Measurements from ENCODE around the gene AGPAT1. TPM values are rescaled to one million over a fixed set of nuclear protein-coding genes. Genes with fewer than 3 reads are reported as not detected.
"Not testable (repeated sequence)": the region's sequence is repeated elsewhere in the genome, so short reads cannot be mapped to it uniquely, and the experiment has no call there.

The AGPAT1 gene
- polyA plus RNA-seq, 4 donors = 103 to 116 (median 108) TPM

GRCh38 chr6:32200711-32201475, 25.0 kb upstream of the AGPAT1 start:
- no peak for DNase-seq (ENCODE audit: low read depth in 4 of 4, low spot score in 3 of 4)

- no peak for DNase-seq (ENCODE audit: low read depth in 4 of 4, low spot score in 3 of 4)
Observed at GRCh38 chr6:32198866-32199265, 23.0 kb upstream of the AGPAT1 start.

- DNase-seq (ENCODE audit: low read depth in 4 of 4, low spot score in 3 of 4) = no peak
Observed at GRCh38 chr6:32198345-32198696, 22.4 kb upstream of the AGPAT1 start.

GRCh38 chr6:32196682-32197616, 21.1 kb upstream of the AGPAT1 start:
- DNase-seq (ENCODE audit: low read depth in 4 of 4, low spot score in 3 of 4) = no peak

- peak; percentile 81 to 88 (median 87) for DNase-seq (ENCODE audit: low read depth in 4 of 4, low spot score in 3 of 4)
Observed at GRCh38 chr6:32195902-32196681, 20.2 kb upstream of the AGPAT1 start.

- DNase-seq (ENCODE audit: low read depth in 4 of 4, low spot score in 3 of 4) = peak; percentile 99
Observed at GRCh38 chr6:32195652-32195901, 19.7 kb upstream of the AGPAT1 start.

GRCh38 chr6:32194825-32195651, 19.2 kb upstream of the AGPAT1 start:
- no peak for DNase-seq (ENCODE audit: low read depth in 4 of 4, low spot score in 3 of 4)

- DNase-seq (ENCODE audit: low read depth in 4 of 4, low spot score in 3 of 4) = no peak
Observed at GRCh38 chr6:32194388-32194787, 18.5 kb upstream of the AGPAT1 start.

GRCh38 chr6:32193096-32193495, 17.2 kb upstream of the AGPAT1 start:
- not testable (repeated sequence) for DNase-seq (ENCODE audit: low read depth in 4 of 4, low spot score in 3 of 4)

- no peak for DNase-seq (ENCODE audit: low read depth in 4 of 4, low spot score in 3 of 4)
Observed at GRCh38 chr6:32192608-32193039, 16.7 kb upstream of the AGPAT1 start, which contains the start of gene GPSM3. Gene GPSM3 (minus strand): TSS chr6:32192643. CDS start chr6:32192513, 130 bp downstream.

GRCh38 chr6:32191696-32192607, 16.1 kb upstream of the AGPAT1 start:
- no peak for DNase-seq (ENCODE audit: low read depth in 4 of 4, low spot score in 3 of 4)

- no peak for DNase-seq (ENCODE audit: low read depth in 4 of 4, low spot score in 3 of 4)
Observed at GRCh38 chr6:32190911-32191677, 15.2 kb upstream of the AGPAT1 start.

- DNase-seq (ENCODE audit: low read depth in 4 of 4, low spot score in 3 of 4) = peak; percentile 83 to 91 (median 89)
Observed at GRCh38 chr6:32190054-32190851, 14.4 kb upstream of the AGPAT1 start, which contains the start of gene PBX2. Gene PBX2 (minus strand): TSS chr6:32190202. CDS start chr6:32189915, 287 bp downstream.

- no peak for DNase-seq (ENCODE audit: low read depth in 4 of 4, low spot score in 3 of 4)
Observed at GRCh38 chr6:32189742-32190053, 13.8 kb upstream of the AGPAT1 start.

GRCh38 chr6:32189069-32189741, 13.3 kb upstream of the AGPAT1 start:
- no peak for DNase-seq (ENCODE audit: low read depth in 4 of 4, low spot score in 3 of 4)

GRCh38 chr6:32188381-32189068, 12.6 kb upstream of the AGPAT1 start:
- no peak for DNase-seq (ENCODE audit: low read depth in 4 of 4, low spot score in 3 of 4)
